GM10847 (cell line): ENCODE measurements around the gene ADIRF.

Experiments
- POLR2A ChIP-seq: IDR thresholded peaks from 2 replicates; pipeline ENCODE4 v1.6.1; 2011; ENCODE audit not compliant: insufficient read length; ENCODE audit errors: extremely low read depth

ADIRF gene

DNA sequence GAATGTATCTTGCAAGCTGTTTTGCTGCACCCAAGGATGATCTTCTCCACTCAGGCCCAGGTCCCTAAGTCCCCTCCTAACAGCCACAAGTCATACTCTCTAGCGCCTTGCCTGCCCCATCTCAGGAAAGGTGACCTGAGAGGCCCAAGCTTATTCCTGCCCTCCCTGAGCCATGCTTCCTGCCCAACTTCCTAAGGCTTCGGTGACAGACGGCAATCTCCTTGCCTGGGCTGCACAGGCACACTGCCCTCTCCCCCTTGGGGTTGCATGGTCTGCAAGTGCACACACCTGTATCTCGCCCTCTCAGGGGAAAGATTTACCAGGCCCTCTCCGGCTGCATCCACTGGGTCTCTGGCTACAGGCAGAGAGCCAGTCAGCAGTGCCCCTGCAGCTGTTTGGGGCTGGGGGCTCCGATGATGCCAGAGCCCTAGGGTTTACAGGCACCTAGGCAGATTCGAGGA is 771 bp upstream of the ADIRF start:
- no peak for TF ChIP-seq POLR2A

DNA sequence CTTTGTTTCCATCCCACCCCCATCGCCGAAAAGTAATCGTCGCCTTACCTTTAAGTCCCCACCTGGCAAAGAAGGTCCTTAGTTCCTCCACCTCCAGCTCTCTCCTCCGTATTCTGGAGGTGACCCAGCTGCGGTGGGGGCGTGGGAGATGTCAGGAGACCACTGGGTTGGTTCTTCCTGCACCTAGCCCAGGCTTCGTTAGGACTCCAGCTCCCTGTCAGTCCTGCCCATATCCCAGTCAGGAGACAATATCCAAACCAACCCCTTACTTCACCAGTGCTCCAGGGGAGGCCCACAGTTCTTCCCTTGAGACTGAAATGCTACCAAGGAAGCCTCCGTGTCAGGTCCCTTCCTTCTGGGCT is 693 bp downstream of the ADIRF start:
- TF ChIP-seq POLR2A = no peak

DNA sequence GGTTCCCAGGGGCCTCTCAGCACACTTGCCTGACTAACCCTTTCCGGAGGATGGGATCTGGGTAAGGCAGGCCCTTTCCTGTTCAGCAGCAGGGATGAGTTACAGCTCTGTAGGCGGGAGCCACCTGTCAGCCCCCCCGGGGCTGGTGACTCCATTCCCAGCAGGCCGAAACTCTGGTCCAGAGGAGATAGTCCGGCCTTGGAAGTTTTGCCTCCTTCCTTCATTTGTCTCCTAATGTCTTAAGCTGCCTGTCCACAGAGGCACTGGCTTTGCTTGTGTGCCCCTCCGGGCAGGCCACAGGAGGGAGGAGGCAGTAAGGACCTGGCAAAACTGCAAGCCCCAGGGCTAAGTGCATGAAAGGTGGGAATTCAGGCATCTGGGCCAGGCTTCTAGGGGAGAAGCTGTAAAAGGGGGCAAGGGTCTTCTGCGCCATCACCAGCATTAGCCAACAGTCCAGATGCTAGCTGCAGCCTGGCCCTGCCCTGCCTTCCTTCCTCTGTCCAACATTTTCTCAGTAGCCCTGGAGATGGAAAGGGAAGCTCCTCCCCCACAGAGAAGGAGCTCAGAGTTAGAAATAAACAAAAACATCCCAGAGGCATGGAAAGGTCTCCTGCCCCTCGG is 1.2 kb downstream of the ADIRF start:
- no peak for TF ChIP-seq POLR2A

DNA sequence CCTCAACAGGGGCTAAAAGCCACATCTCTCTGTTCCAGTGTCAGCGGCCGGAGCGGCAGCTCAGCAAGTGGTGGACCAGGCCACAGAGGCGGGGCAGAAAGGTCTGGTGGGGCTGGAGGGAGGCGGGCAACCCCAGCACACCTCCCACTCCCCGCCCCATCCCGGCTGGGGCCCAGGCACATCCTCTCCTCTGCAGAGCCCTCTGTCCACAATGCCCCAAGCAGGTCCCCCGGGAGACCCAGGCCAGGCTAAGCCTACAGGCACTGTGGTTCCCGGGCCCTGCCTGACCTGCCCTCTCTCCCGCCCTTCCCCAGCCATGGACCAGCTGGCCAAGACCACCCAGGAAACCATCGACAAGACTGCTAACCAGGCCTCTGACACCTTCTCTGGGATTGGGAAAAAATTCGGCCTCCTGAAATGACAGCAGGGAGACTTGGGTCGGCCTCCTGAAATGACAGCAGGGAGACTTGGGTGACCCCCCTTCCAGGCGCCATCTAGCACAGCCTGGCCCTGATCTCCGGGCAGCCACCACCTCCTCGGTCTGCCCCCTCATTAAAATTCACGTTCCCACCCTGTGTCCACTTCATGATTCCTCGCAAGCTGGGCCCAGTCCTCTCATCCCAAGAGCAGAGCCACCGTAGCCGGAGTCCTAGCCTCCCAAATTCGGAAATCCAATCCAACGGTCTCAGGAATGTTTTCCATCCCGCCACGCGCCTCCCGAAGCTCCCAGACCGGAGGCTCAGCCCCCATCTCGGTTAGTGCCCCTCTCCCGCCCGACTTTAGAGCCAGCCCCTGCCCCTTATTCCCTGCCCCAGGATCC is 2.1 kb downstream of the ADIRF start:
- TF ChIP-seq POLR2A = no peak

DNA sequence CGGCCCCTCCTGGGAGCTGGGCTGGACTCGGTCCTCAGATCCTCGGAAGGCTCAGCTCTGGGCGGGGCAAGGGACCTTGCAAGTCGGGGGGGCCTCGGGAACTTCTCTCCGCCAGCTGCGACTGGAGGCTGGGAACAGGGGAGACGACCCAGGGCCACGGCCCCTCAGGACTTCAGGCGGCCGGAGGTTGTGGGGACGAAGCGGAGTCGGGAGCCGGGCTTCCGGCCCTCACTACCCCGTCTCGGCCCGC is 2.6 kb downstream of the ADIRF start:
- peak; percentile 70 for TF ChIP-seq POLR2A

DNA sequence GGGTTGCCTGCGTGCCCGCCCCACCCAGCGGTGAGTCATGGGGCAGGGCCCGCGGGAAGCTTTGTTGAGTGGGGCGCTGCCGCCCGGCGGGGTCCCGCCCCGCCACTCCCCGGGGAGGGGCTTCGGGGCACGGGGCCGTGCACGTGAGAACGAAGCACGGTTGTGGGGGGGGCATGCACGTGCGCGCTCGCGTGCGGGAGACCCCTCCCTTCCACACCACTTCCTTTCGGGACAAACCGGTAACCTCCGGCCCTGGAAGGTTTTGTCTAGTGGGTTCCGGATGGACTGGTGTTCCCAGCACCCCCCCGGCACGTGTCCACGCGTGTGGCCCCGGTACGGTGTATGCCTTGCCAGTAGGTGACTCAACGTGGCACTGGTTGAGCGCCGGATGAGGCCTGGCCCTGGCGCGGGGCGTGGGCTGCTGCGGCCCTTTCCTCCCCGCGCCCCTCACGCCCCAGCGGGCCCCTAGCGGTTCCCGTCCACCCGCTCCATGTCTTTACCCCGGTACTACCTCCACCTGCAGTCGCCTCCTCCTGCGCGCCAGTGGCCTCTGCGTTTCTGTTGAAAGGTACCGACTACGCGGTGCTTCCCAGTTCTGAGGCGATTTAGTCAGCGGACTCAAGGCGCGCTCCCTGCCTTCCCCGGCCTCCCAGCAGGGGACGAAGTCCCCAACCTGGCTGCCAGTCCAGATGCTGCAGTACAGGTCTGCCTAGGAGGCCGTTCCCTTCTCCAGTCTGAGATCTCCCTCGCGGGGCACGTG is 3.1 kb downstream of the ADIRF start:
- TF ChIP-seq POLR2A = peak; percentile 19

DNA sequence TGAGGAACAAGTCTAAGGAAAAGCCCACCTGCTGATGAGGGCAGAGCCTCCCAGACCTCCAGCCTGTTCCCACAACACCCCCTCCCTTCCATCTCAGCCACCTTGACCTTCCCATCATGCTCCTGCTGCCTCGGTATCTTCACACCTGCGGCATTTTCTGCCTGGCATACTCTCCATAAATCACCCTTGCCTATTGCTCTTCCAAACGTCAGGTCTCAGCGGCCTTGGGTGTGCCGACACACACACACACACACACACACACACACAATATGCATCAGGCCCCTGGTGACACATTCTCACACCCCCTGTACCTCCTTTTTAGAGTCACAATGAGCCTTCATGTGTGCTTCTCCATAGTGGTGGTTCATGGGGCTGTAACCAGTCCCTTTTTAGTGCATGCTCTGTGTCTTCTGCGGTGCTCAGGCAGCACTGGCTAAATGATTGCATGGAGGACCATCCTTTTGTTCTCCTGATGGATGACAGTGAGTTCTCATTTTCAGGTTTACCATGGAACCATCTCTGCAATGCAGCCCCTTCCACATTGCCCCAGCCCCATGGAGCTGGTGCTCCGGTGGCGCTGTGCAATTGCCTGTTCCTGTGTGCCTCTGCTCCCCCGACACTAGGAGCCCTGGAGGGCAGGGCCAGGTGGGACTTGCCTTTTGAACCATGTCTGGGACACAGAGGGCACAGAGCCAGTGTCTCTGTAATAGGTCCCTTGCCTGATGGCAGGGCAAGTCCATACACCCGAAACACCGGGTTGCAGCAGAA is 4.5 kb downstream of the ADIRF start:
- no peak for TF ChIP-seq POLR2A

DNA sequence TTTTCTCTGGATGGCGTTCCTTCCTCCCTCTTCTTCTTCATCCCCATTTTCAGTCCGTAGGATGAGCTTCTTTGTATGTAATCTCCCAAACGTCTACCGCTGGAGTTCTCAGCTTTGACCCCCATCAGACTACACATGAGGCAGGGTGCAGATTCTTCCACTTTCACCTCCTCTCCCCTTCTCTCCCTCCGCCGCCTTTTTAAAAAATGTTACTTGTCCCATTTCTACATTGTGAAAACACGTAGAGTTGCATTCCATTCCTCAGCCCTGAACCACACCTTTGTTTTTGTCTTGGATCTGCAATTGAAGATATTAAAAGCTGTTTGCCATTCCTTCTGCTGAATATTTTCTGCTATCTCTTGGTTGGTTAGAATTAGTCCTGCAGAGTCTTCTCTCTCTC is 6.2 kb downstream of the ADIRF start:
- no peak for TF ChIP-seq POLR2A

DNA sequence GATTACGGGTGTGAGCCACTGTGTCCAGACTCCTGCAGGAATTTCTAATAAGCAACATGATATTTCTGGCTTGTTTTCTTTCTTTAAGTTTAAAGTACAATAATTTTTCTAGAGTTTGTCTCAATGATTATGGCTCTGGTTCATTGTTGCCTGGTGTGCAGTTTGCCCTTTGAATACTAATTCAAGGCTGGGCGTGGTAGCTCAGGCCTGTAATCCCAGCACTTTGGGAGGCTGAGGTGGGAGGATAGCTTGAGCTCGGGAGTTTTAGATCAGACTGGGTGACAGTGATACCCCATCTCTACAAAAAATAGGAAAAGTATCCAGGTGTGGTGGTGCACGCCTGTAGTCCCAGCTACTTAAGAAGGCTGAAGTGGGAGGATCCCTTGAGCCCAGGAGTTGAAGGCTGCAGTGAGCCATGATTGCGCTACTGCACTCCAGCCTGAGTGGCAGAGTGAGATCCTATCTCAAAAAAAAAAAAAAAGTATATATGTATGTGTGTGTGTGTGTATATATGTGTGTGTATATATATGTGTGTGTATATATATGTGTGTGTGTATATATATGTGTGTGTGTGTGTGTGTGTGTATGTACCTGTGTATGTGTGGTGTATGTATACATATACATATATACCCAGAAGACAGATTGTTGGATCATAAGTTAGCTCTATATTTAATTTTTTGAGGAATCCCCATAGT is 8.2 kb downstream of the ADIRF start:
- TF ChIP-seq POLR2A = no peak

DNA sequence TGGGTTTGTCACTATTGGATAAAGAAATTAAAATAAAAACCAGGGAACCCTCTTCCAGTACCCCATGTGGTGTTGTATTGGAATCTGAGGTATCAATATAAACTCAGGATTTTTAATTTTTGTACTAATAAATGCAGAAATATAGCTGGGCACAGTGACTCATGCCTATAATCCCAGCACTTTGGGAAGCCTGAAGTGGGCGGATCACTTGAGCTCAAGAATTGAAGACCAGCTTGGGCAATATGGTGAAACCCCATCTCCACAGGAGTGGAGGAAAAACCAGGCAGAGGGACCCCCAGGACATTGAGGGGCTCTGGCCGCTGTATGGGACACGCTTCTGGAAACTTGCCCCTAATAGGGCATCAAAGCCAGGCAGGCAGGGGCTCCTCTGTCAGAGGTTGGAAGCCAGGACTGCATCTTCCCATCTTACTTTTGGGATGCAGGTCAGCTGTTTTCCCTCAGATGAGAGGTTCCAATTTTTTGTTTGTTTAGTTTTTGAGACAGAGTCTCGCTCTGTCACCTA is 11.1 kb downstream of the ADIRF start:
- no peak for TF ChIP-seq POLR2A

DNA sequence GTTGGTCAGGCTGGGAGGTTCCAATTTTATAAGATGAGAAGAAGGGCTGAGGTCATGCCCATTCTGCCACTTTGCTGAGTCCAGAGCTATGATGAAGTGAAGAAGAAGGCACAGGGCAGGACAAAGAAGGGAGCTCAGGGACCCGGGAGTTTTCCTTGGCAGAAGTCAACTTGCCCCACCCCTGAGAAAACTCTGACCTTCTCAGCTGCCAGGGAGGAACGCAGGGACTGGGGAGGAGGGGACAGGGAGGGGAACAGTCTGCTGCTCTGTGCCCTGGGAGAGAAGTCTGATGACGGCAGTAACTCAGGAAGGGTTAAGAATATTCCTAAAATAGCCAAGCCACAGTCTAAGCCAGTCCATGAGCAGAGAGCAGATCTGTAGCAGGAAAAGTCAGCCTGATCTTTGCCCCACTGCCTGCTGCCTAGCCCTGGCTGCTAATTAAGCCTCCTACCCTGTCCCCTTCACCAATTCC is 11.7 kb downstream of the ADIRF start:
- no peak for TF ChIP-seq POLR2A

DNA sequence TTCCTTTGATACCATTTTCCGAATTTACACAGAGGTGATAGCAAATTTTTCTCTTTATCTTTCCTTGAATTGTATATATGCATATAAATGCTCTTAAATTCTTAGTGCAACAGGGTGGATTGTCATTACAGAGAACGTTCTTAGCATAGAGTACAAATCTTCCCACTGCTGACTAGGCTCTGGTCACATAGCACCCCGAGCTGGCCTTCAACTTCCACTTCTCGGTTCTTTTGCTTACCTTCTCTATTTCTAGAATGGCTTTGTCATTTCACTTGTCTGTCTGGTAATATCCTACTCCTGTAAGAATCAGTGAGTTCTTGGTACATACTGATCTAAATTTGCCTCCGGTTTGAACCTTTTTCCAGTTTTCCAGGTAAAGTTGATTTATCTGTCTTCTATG is 13.4 kb downstream of the ADIRF start:
- TF ChIP-seq POLR2A = no peak

DNA sequence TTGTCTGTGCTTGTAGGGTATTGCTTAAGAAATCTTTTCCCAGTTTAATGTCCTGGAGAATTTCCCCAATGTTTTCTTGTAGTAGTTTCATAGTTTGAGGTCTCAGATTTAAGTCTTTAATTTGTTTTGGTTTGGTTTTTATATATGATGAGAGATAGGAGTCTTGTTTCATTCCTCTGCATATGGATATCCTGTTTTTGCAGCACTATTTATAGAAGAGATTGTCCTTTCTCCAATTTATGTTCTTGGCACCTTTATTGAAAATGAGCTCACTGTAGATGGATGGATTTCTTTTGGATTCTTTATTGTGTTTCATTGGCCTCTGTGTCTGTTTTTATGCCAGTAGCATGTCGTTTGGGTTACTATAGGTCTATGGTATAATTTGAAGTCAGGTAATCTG is 20.2 kb downstream of the ADIRF start:
- TF ChIP-seq POLR2A = no peak

DNA sequence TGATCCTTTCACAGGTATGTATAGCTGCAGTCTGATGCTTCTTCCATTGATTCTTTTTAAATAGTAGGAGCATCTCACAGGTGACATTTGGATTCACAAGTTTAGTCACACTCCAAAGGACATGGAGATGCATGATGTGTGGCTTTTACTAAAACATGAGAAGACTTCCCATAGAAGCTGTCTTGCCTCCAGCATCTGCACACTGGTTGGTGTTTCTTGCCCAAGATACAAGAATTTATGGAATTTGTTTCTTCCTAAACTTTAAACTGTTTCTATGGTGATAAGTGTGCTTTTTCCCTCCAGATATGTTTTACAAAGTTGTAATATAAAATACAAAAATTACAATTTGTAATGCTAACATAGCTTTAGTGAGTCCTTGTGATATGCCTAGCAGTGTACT is 24.2 kb downstream of the ADIRF start:
- TF ChIP-seq POLR2A = no peak

DNA sequence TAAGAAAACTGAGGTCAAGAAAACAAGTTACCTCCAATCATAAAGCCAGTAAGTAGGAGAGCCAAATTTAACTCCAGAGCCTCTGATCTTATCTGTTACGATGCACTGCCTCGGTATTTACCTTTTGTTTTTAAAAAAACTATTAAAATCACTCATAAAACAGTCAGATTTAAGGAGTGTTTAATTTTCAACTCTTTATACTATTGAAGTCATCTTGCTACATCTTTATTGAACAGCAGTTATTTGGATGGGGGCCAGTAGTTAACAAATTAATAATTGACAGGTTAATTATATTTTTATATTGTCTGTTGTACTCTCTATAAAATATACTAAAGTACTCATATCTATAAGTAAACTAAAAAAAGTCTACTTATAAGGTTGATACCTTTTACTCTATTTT is 24.6 kb downstream of the ADIRF start:
- no peak for TF ChIP-seq POLR2A

DNA sequence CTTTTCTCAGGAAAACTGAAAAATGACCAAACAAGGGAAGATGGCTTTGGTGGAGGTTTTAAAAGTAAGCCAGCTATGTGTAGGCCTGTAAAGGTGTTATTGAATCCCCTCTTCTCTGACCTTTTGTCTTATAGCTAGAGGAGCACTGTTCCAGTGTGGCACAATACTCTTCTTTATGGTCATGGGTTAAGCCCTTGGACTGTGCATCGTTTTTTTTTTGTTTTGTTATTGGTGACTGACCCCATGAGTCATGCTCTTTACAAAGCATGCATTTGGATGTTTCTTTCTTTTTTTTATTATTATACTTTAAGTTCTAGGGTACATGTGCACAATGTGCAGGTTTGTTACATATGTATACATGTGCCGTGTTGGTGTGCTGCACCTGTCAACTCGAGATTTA is 32.2 kb downstream of the ADIRF start:
- TF ChIP-seq POLR2A = no peak
